T-helper 1 cell treated with Interleukin-12 subunit alpha and Interleukin-12 subunit beta and Interleukin-4 antibody, amounts not matched to agents 30 ng/mL and 1 ng/mL, for 36 hours (primary cell): ENCODE data around the gene PRELP. TPM values are rescaled to one million over a fixed set of nuclear protein-coding genes. Genes with fewer than 3 reads are reported as not detected.
"Not testable (repeated sequence)": the region's sequence is repeated elsewhere in the genome, so short reads cannot be mapped to it uniquely, and the experiment has no call there.

ENCODE experiments used
- intact Hi-C: fragments of 100-400 bp; cut with micrococcal nuclease; formaldehyde crosslinking; loops from one replicate; pipeline ENCODE4 v1.15.1; 2024
- total RNA-seq: library from RNA; stranded (reverse); gene quantifications from 2 replicates; pipeline ENCODE4 v1.2.3, GENCODE V29; 2022

The PRELP gene
- total RNA-seq, 1 donor from 2014 or later = not detected

GRCh38 chr1:203453616-203454015 is 22.0 kb upstream of the PRELP start:
- intact Hi-C loops = no loop called here

- intact Hi-C loops = no loop called here
These were observed 20.6 kb upstream of the PRELP start for GRCh38 chr1:203454986-203455471.

- intact Hi-C loops = no loop called here
These were observed 19.9 kb upstream of the PRELP start for GRCh38 chr1:203455706-203456105.

- intact Hi-C loops = no loop called here
These were observed 19.0 kb upstream of the PRELP start for GRCh38 chr1:203456577-203456976.

GRCh38 chr1:203458078-203458477 is 17.5 kb upstream of the PRELP start:
- intact Hi-C loops = no loop called here

- intact Hi-C loops = no loop called here
These were observed 15.9 kb upstream of the PRELP start for GRCh38 chr1:203459671-203460201.

GRCh38 chr1:203461717-203462116 is 13.9 kb upstream of the PRELP start:
- intact Hi-C loops = no loop called here

- intact Hi-C loops = no loop called here
These were observed 13.5 kb upstream of the PRELP start for GRCh38 chr1:203462143-203462542.

GRCh38 chr1:203462878-203463277 is 12.7 kb upstream of the PRELP start:
- intact Hi-C loops = no loop called here

GRCh38 chr1:203463469-203464062 is 12.0 kb upstream of the PRELP start:
- intact Hi-C loops = no loop called here

- intact Hi-C loops = no loop called here
These were observed 11.4 kb upstream of the PRELP start for GRCh38 chr1:203464226-203464625.

GRCh38 chr1:203464743-203465142 is 10.9 kb upstream of the PRELP start:
- intact Hi-C loops = no loop called here

GRCh38 chr1:203465146-203465798 is 10.3 kb upstream of the PRELP start:
- intact Hi-C loops = no loop called here

- intact Hi-C loops = no loop called here
These were observed 9.7 kb upstream of the PRELP start for GRCh38 chr1:203465948-203466347.

- intact Hi-C loops = not testable (repeated sequence)
These were observed 8.6 kb upstream of the PRELP start for GRCh38 chr1:203466906-203467549.

GRCh38 chr1:203467550-203467921 is 8.1 kb upstream of the PRELP start:
- intact Hi-C loops = no loop called here

- intact Hi-C loops = no loop called here
These were observed 7.3 kb upstream of the PRELP start for GRCh38 chr1:203468326-203468725.

GRCh38 chr1:203470240-203470639 is 5.4 kb upstream of the PRELP start:
- intact Hi-C loops = no loop called here

GRCh38 chr1:203471841-203472240 is 3.8 kb upstream of the PRELP start:
- intact Hi-C loops = no loop called here

- intact Hi-C loops = no loop called here
These were observed 2.3 kb upstream of the PRELP start for GRCh38 chr1:203473281-203473680.

- intact Hi-C loops = no loop called here
These were observed 1.8 kb upstream of the PRELP start for GRCh38 chr1:203473781-203474305.

GRCh38 chr1:203476216-203476814 is 709 bp downstream of the PRELP start:
- intact Hi-C loops = no loop called here
